Neutrophil (primary cell): ENCODE measurements around the gene TENM4.

Experiments
- H3K27ac ChIP-seq: fragments of 200-600 bp; sonication (generic); 2 replicates; pipeline ENCODE4 v1.5.1; 2016; ENCODE audit warnings: mild to moderate bottlenecking, moderate library complexity
- H3K27me3 ChIP-seq: fragments of 200-600 bp; sonication (generic); 2 replicates; pipeline ENCODE4 v1.6.0; 2016; ENCODE audit warnings: mild to moderate bottlenecking
- H3K36me3 ChIP-seq: fragments of 200-600 bp; sonication (generic); 2 replicates; pipeline ENCODE4 v1.5.1; 2017
- H3K4me1 ChIP-seq, 2 experiments: fragments of 200-600 bp in 1 of 2; sonication (generic) in 1 of 2; 1 replicate in 1 of 2; 2 replicates in 1 of 2; pipeline versions ENCODE4 v1.5.1 to v1.6.1; 2013 to 2016; ENCODE audit warnings: low read depth in 1 of 2, low read length in 1 of 2, mild to moderate bottlenecking in 1 of 2, moderate library complexity in 1 of 2; ENCODE audit not compliant: control insufficient read depth in 1 of 2, insufficient read depth in 1 of 2
- H3K4me3 ChIP-seq, 2 experiments: fragments of 200-600 bp in 1 of 2; sonication (generic) in 1 of 2; 1 replicate in 1 of 2; 2 replicates in 1 of 2; pipeline ENCODE4 v1.5.1; 2013 to 2016; ENCODE audit warnings: low read depth in 1 of 2, low read length in 1 of 2, mild to moderate bottlenecking in 1 of 2, moderate library complexity in 1 of 2
- H3K9me3 ChIP-seq: fragments of 200-600 bp; sonication (generic); 2 replicates; pipeline ENCODE4 v1.5.1; 2016
- CTCF ChIP-seq: fragments of 200-600 bp; sonication (generic); IDR thresholded peaks from 2 replicates; pipeline ENCODE4 v1.5.1; 2016; ENCODE audit warnings: antibody characterized with exemption

The TENM4 gene

GRCh38 chr11:78735711-78736110, 705.1 kb downstream of the TENM4 start:
- no peaks in the 10 kb centered on the region for H3K27me3 ChIP-seq
- no peak for TF ChIP-seq CTCF
- H3K36me3 ChIP-seq: no peaks in the 10 kb centered on the region
- H3K27ac ChIP-seq: no peak overlapping the region
- H3K4me1 ChIP-seq: no peaks in the 10 kb centered on the region
- no peaks in the 10 kb centered on the region for H3K9me3 ChIP-seq
- H3K4me3 ChIP-seq: no peak overlapping the region

GRCh38 chr11:78733031-78733430, 707.8 kb downstream of the TENM4 start:
- H3K4me1 ChIP-seq: peaks cover 0 to 6% of the 10 kb centered on the region in 2 experiments
- H3K4me3 ChIP-seq: no peak overlapping the region
- H3K36me3 ChIP-seq: no peaks in the 10 kb centered on the region
- H3K27ac ChIP-seq: no peak overlapping the region
- no peaks in the 10 kb centered on the region for H3K27me3 ChIP-seq
- H3K9me3 ChIP-seq: no peaks in the 10 kb centered on the region
- TF ChIP-seq CTCF: no peak

- Histone ChIP-seq H3K27me3 (no peaks in the 10 kb centered on the region), H3K9me3 (no peaks in the 10 kb centered on the region), H3K4me1 (peaks cover 0 to 11% of the 10 kb centered on the region in 2 experiments), H3K27ac (no peak overlapping the region), H3K4me3 (no peak overlapping the region), H3K36me3 (no peaks in the 10 kb centered on the region)
- TF ChIP-seq CTCF: no peak
These were observed 708.6 kb downstream of the TENM4 start for GRCh38 chr11:78732246-78732645.

- no peaks in the 10 kb centered on the region for H3K36me3 ChIP-seq
- TF ChIP-seq CTCF: no peak
- H3K27me3 ChIP-seq: no peaks in the 10 kb centered on the region
- H3K27ac ChIP-seq: no peak overlapping the region
- no peaks in the 10 kb centered on the region for H3K9me3 ChIP-seq
- no peak overlapping the region for H3K4me3 ChIP-seq
- peaks cover 0 to 11% of the 10 kb centered on the region in 2 experiments for H3K4me1 ChIP-seq
These were observed 709.8 kb downstream of the TENM4 start for GRCh38 chr11:78731027-78731426.

- Histone ChIP-seq H3K4me1 (peaks cover 0 to 11% of the 10 kb centered on the region in 2 experiments), H3K36me3 (no peaks in the 10 kb centered on the region), H3K9me3 (no peaks in the 10 kb centered on the region), H3K27ac (no peak overlapping the region), H3K4me3 (no peak overlapping the region), H3K27me3 (no peaks in the 10 kb centered on the region)
- no peak for TF ChIP-seq CTCF
These were observed 710.5 kb downstream of the TENM4 start for GRCh38 chr11:78730267-78730824.

- TF ChIP-seq CTCF: no peak
- no peaks in the 10 kb centered on the region for H3K9me3 ChIP-seq
- H3K4me3 ChIP-seq: no peak overlapping the region
- H3K27me3 ChIP-seq: peaks cover 5% of the 10 kb centered on the region
- no peaks in the 10 kb centered on the region for H3K36me3 ChIP-seq
- no peak overlapping the region for H3K27ac ChIP-seq
- H3K4me1 ChIP-seq: peaks cover 0 to 11% of the 10 kb centered on the region in 2 experiments
These were observed 713.0 kb downstream of the TENM4 start for GRCh38 chr11:78727816-78728215.
